Activated CD4-positive, alpha-beta memory T cell treated with anti-CD3 and anti-CD28 coated beads, Interleukin-2, amount 10 ng/mL, durations not matched to agents 7 days and 5 days (primary cell): ENCODE data around the gene KLHL36. TPM values are rescaled to one million over a fixed set of nuclear protein-coding genes. Genes with fewer than 3 reads are reported as not detected.

Experiments used
- CTCF ChIA-PET: fragments of 350-600 bp; sonication (Branson Sonifier 250); formaldehyde crosslinking; loops from one replicate; lab custom pipeline; 2021; ENCODE audit warnings: antibody characterized with exemption, inconsistent platforms; lab: Charles Lee
- POLR2A ChIA-PET: fragments of 350-600 bp; sonication (Branson Sonifier 250); formaldehyde crosslinking; loops from one replicate; lab custom pipeline; 2021; ENCODE audit warnings: antibody characterized with exemption; lab: Charles Lee
- DNase-seq: peaks from one replicate; pipeline ENCODE4 v3.0.0-alpha.2; 2020
- H3K27ac Mint-ChIP-seq: one replicate; pipeline ENCODE4 v1.8.0; 2021; ENCODE audit warnings: mild to moderate bottlenecking, mixed read lengths
- H3K27me3 Mint-ChIP-seq: one replicate; pipeline ENCODE4 v1.8.0; 2021; ENCODE audit warnings: mixed read lengths
- H3K36me3 Mint-ChIP-seq: one replicate; pipeline ENCODE4 v1.8.0; 2021; ENCODE audit warnings: low read depth, mixed read lengths
- H3K4me1 Mint-ChIP-seq: one replicate; pipeline ENCODE4 v1.8.0; 2021; ENCODE audit warnings: mixed read lengths
- H3K4me3 Mint-ChIP-seq: one replicate; pipeline ENCODE4 v1.8.0; 2021; ENCODE audit warnings: mild to moderate bottlenecking, mixed read lengths
- H3K9me3 Mint-ChIP-seq: one replicate; pipeline ENCODE4 v1.8.0; 2021; ENCODE audit warnings: mixed read lengths
- total RNA-seq, 2 experiments: library from RNA; stranded (reverse); gene quantifications; one replicate each; pipeline ENCODE4 v1.2.3, GENCODE V29; 2021

The KLHL36 gene
- 10 to 100 TPM; 45.7 to 49.0 TPM for total RNA-seq

GRCh38 chr16:84647828-84648594 is at the start of gene KLHL36:
TSS of gene KLHL36 (plus strand) at chr16:84648511. CDS start at chr16:84650868, 2,357 bp downstream.
- peak within 1 kb of the TSS; percentile 63 for H3K27ac Mint-ChIP-seq
- no peaks in the 10 kb centered on the region for H3K9me3 Mint-ChIP-seq
- H3K4me1 Mint-ChIP-seq: peaks cover 42% of the 10 kb centered on the region
- H3K27me3 Mint-ChIP-seq: peaks cover 19% of the 10 kb centered on the region
- CTCF ChIA-PET: interaction anchor here (0.8 to 1.2 kb wide), 4 partner anchors 25 to 142 kb away, joined by 3 to 4 read pairs (median 3); no protein-coding TSS in a partner anchor
- peak within 1 kb of the TSS; percentile 79 for H3K4me3 Mint-ChIP-seq
- DNase-seq: peak; percentile 74
- POLR2A ChIA-PET: interaction anchor here (0.6 to 2.3 kb wide), 9 partner anchors 11 to 381 kb away, joined by 3 to 8 read pairs (median 4); no protein-coding TSS in a partner anchor
- H3K36me3 Mint-ChIP-seq: peaks cover 31% of the 10 kb centered on the region

GRCh38 chr16:84599521-84600202 is 48.6 kb upstream of the KLHL36 start:
- DNase-seq: peak; percentile 59
- peaks cover 70% of the 10 kb centered on the region for H3K36me3 Mint-ChIP-seq
- CTCF ChIA-PET: interaction anchor here (1.0 to 4.0 kb wide), 10 partner anchors 8 to 94 kb away, joined by 3 to 22 read pairs (median 6); no protein-coding TSS in a partner anchor
- peaks cover 93% of the 10 kb centered on the region for H3K4me1 Mint-ChIP-seq
- POLR2A ChIA-PET: interaction anchor here (1.3 to 10.3 kb wide), 10 partner anchors 7 to 89 kb away, joined by 3 to 216 read pairs (median 32); partner anchors contain the start of genes COTL1, KLHL36 and MEAK7
- H3K4me3 Mint-ChIP-seq: peak overlapping the region; percentile 73
- H3K27ac Mint-ChIP-seq: peak overlapping the region; percentile 96
- H3K9me3 Mint-ChIP-seq: no peaks in the 10 kb centered on the region
- no peaks in the 10 kb centered on the region for H3K27me3 Mint-ChIP-seq

GRCh38 chr16:84600343-84601229 is 47.7 kb upstream of the KLHL36 start:
- Mint-ChIP-seq H3K36me3 (peaks cover 70% of the 10 kb centered on the region), H3K27me3 (no peaks in the 10 kb centered on the region), H3K27ac (peak overlapping the region; percentile 96), H3K9me3 (no peaks in the 10 kb centered on the region), H3K4me1 (peaks cover 93% of the 10 kb centered on the region), H3K4me3 (peak overlapping the region; percentile 73)
- DNase-seq: peak; percentile 48
- POLR2A ChIA-PET: interaction anchor here (0.6 to 10.3 kb wide), 12 partner anchors 6 to 90 kb away, joined by 3 to 216 read pairs (median 22); partner anchors contain the start of genes COTL1 and MEAK7
- CTCF ChIA-PET: interaction anchor here (1.1 to 4.0 kb wide), 10 partner anchors 7 to 138 kb away, joined by 3 to 22 read pairs (median 6); no protein-coding TSS in a partner anchor

- CTCF ChIA-PET: interaction anchor here (2.3 kb wide), 1 partner anchor 13 kb away, joined by 8 read pairs; no protein-coding TSS in a partner anchor
- POLR2A ChIA-PET: interaction anchor here (1.4 to 10.3 kb wide), 4 partner anchors 9 to 93 kb away, joined by 3 to 216 read pairs (median 64); partner anchors contain the start of genes COTL1 and MEAK7
- peak overlapping the region; percentile 62 for H3K4me3 Mint-ChIP-seq
- peak; percentile 36 for DNase-seq
- H3K27ac Mint-ChIP-seq: peak overlapping the region; percentile 96
- no peaks in the 10 kb centered on the region for H3K27me3 Mint-ChIP-seq
- H3K9me3 Mint-ChIP-seq: no peaks in the 10 kb centered on the region
- peaks cover 93% of the 10 kb centered on the region for H3K4me1 Mint-ChIP-seq
- H3K36me3 Mint-ChIP-seq: peaks cover 71% of the 10 kb centered on the region
Measured at GRCh38 chr16:84603140-84603816, 45.0 kb upstream of the KLHL36 start.

GRCh38 chr16:84603940-84604339 is 44.4 kb upstream of the KLHL36 start:
- no peak for DNase-seq
- POLR2A ChIA-PET: interaction anchor here (0.9 to 10.3 kb wide), 5 partner anchors 10 to 85 kb away, joined by 3 to 216 read pairs (median 3); partner anchors contain the start of gene COTL1
- H3K27ac Mint-ChIP-seq: no peak overlapping the region
- H3K27me3 Mint-ChIP-seq: no peaks in the 10 kb centered on the region
- no peak overlapping the region for H3K4me3 Mint-ChIP-seq
- H3K36me3 Mint-ChIP-seq: peaks cover 74% of the 10 kb centered on the region
- CTCF ChIA-PET: no interaction called here
- no peaks in the 10 kb centered on the region for H3K9me3 Mint-ChIP-seq
- peaks cover 94% of the 10 kb centered on the region for H3K4me1 Mint-ChIP-seq

- H3K4me1 Mint-ChIP-seq: peaks cover 94% of the 10 kb centered on the region
- DNase-seq: no peak
- no peaks in the 10 kb centered on the region for H3K9me3 Mint-ChIP-seq
- CTCF ChIA-PET: no interaction called here
- H3K27ac Mint-ChIP-seq: peak overlapping the region; percentile 92
- H3K27me3 Mint-ChIP-seq: no peaks in the 10 kb centered on the region
- POLR2A ChIA-PET: interaction anchor here (0.8 to 5.3 kb wide), 8 partner anchors 8 to 94 kb away, joined by 3 to 142 read pairs (median 3); partner anchors contain the start of gene COTL1
- peaks cover 76% of the 10 kb centered on the region for H3K36me3 Mint-ChIP-seq
- peak overlapping the region; percentile 46 for H3K4me3 Mint-ChIP-seq
Measured at GRCh38 chr16:84604477-84605013, 43.8 kb upstream of the KLHL36 start.

GRCh38 chr16:84605339-84605848 is 42.9 kb upstream of the KLHL36 start:
- ChIA-PET CTCF (interaction anchor here (0.6 to 3.8 kb wide), 3 partner anchors 7 to 19 kb away, joined by 3 to 22 read pairs (median 4); no protein-coding TSS in a partner anchor), POLR2A (interaction anchor here (0.9 to 5.3 kb wide), 8 partner anchors 9 to 94 kb away, joined by 3 to 142 read pairs (median 14); no protein-coding TSS in a partner anchor)
- H3K27me3 Mint-ChIP-seq: no peaks in the 10 kb centered on the region
- H3K4me1 Mint-ChIP-seq: peaks cover 96% of the 10 kb centered on the region
- H3K36me3 Mint-ChIP-seq: peaks cover 77% of the 10 kb centered on the region
- H3K9me3 Mint-ChIP-seq: peaks cover 2% of the 10 kb centered on the region
- DNase-seq: no peak
- H3K27ac Mint-ChIP-seq: peak overlapping the region; percentile 92
- no peak overlapping the region for H3K4me3 Mint-ChIP-seq

GRCh38 chr16:84606081-84606875 is 42.0 kb upstream of the KLHL36 start:
- Mint-ChIP-seq H3K4me3 (peak overlapping the region; percentile 70), H3K27ac (peak overlapping the region; percentile 92), H3K36me3 (peaks cover 80% of the 10 kb centered on the region), H3K9me3 (peaks cover 7% of the 10 kb centered on the region), H3K27me3 (no peaks in the 10 kb centered on the region), H3K4me1 (peaks cover 96% of the 10 kb centered on the region)
- DNase-seq: peak; percentile 80
- CTCF ChIA-PET: interaction anchor here (0.6 to 3.8 kb wide), 8 partner anchors 7 to 93 kb away, joined by 3 to 22 read pairs (median 6); no protein-coding TSS in a partner anchor
- POLR2A ChIA-PET: interaction anchor here (1.0 to 5.3 kb wide), 12 partner anchors 9 to 159 kb away, joined by 3 to 142 read pairs (median 6); no protein-coding TSS in a partner anchor

GRCh38 chr16:84607061-84607460 is 41.2 kb upstream of the KLHL36 start:
- H3K4me1 Mint-ChIP-seq: peaks cover 96% of the 10 kb centered on the region
- peak overlapping the region; percentile 70 for H3K4me3 Mint-ChIP-seq
- H3K9me3 Mint-ChIP-seq: peaks cover 7% of the 10 kb centered on the region
- ChIA-PET CTCF (interaction anchor here (0.8 to 3.8 kb wide), 8 partner anchors 8 to 101 kb away, joined by 3 to 22 read pairs (median 6); no protein-coding TSS in a partner anchor), POLR2A (interaction anchor here (1.0 to 5.3 kb wide), 11 partner anchors 9 to 100 kb away, joined by 3 to 142 read pairs (median 15); no protein-coding TSS in a partner anchor)
- DNase-seq: no peak
- H3K27me3 Mint-ChIP-seq: no peaks in the 10 kb centered on the region
- peaks cover 83% of the 10 kb centered on the region for H3K36me3 Mint-ChIP-seq
- peak overlapping the region; percentile 92 for H3K27ac Mint-ChIP-seq

- peak; percentile 51 for DNase-seq
- Mint-ChIP-seq H3K4me1 (peaks cover 94% of the 10 kb centered on the region), H3K36me3 (peaks cover 87% of the 10 kb centered on the region), H3K9me3 (peaks cover 7% of the 10 kb centered on the region), H3K27me3 (no peaks in the 10 kb centered on the region), H3K4me3 (peak overlapping the region; percentile 70), H3K27ac (peak overlapping the region; percentile 92)
- POLR2A ChIA-PET: interaction anchor here (1.0 to 5.3 kb wide), 13 partner anchors 8 to 103 kb away, joined by 3 to 142 read pairs (median 7); partner anchors contain the start of gene COTL1
- CTCF ChIA-PET: interaction anchor here (1.1 to 3.8 kb wide), 8 partner anchors 8 to 101 kb away, joined by 3 to 22 read pairs (median 8); no protein-coding TSS in a partner anchor
Measured at GRCh38 chr16:84607694-84608093, 40.6 kb upstream of the KLHL36 start.
